ENCODE results near the gene MAML3. TPM values are rescaled to one million over a fixed set of nuclear protein-coding genes. Genes with fewer than 3 reads are reported as not detected.

The MAML3 gene
- total RNA-seq, 1 donor from 2014 or later: 59.4 TPM

DNA sequence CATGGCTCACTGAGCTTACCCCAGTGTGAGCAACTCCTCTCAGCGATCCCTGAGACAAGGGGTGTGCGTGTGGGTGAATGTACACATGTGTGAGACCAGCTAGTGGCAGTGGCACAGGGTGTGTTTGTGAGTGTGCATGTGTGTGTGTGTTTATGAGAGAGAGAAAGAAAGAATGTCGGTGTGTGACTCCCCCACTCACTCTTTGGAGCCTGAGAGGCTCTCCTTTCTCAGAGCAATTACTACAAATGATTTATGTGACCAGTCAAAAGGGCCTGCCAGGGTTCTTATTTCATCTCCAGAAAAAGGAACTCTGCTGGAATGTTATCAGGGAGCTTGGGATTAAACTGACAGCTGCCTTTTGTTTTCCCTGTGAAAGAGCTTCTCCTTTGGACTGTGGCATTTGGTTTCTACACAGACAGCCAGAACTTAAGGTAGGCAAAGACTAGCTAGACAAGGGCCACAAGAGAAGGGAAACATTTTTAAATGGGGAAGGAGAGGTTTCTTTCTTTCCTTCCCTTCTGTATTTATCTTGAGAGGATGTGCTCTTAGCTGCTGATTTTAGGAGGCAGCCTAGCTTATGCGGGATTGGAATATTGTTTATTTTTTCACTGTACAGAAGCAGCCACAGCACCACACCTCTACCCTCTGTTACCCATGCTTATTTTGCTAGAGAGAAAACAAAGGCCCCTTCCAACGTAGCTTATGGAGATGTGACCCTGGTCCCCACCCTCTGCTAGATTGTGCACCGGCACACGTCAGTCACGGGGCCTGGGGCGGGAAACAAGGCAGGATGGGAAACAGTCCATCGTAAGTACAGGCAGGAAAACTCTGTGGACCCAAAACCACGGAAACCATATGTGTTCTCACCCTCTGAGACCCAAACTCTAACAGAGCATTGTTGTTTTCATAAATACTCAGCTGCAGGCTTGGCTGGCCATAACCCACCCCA is 344.9 kb downstream of the MAML3 start:
- peaks cover 6% of the 10 kb centered on the region for H3K27me3 Mint-ChIP-seq (ENCODE audit: unreplicated experiment)
- H3K9me3 Mint-ChIP-seq (ENCODE audit: unreplicated experiment): peaks cover 9% of the 10 kb centered on the region
- DNase-seq: no peak
- no peak overlapping the region for H3K4me3 Mint-ChIP-seq (ENCODE audit: unreplicated experiment)
- H3K36me3 Mint-ChIP-seq (ENCODE audit: unreplicated experiment): peaks cover 7% of the 10 kb centered on the region
- peaks cover 37% of the 10 kb centered on the region for H3K4me1 Mint-ChIP-seq (ENCODE audit: low read depth, unreplicated experiment)
- TF ChIP-seq, protein P1, sequence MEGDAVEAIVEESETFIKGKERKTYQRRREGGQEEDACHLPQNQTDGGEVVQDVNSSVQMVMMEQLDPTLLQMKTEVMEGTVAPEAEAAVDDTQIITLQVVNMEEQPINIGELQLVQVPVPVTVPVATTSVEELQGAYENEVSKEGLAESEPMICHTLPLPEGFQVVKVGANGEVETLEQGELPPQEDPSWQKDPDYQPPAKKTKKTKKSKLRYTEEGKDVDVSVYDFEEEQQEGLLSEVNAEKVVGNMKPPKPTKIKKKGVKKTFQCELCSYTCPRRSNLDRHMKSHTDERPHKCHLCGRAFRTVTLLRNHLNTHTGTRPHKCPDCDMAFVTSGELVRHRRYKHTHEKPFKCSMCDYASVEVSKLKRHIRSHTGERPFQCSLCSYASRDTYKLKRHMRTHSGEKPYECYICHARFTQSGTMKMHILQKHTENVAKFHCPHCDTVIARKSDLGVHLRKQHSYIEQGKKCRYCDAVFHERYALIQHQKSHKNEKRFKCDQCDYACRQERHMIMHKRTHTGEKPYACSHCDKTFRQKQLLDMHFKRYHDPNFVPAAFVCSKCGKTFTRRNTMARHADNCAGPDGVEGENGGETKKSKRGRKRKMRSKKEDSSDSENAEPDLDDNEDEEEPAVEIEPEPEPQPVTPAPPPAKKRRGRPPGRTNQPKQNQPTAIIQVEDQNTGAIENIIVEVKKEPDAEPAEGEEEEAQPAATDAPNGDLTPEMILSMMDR (IDR thresholded peaks at IDR 0.05; ENCODE audit: partially characterized antibody, unreplicated experiment): no peak
- peak overlapping the region; percentile 80 for H3K27ac Mint-ChIP-seq (ENCODE audit: unreplicated experiment)

DNA sequence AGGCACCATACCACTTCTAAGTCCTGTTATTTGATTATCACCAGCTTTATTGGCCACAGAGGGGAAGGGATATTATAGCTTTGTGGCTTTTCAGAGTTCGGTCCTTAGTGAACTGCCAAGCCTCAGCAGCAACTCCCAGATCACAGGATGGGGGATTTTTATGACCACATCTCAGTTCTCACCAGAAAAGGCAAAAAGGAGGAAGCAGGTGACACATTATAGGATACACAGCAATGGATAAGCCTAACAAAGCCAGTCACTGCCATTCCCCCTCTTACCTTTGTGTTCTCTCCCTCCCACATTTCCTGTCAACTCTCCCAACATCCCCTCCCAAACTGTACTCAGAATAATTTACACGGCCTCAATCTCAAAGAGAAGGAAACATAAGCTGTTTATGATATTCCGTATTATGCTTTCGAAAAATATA is 345.6 kb downstream of the MAML3 start:
- H3K27ac Mint-ChIP-seq (ENCODE audit: unreplicated experiment): peak overlapping the region; percentile 80
- peaks cover 7% of the 10 kb centered on the region for H3K36me3 Mint-ChIP-seq (ENCODE audit: unreplicated experiment)
- peaks cover 6% of the 10 kb centered on the region for H3K27me3 Mint-ChIP-seq (ENCODE audit: unreplicated experiment)
- H3K4me3 Mint-ChIP-seq (ENCODE audit: unreplicated experiment): no peak overlapping the region
- peaks cover 9% of the 10 kb centered on the region for H3K9me3 Mint-ChIP-seq (ENCODE audit: unreplicated experiment)
- TF ChIP-seq, protein P1 (IDR thresholded peaks at IDR 0.05; ENCODE audit: partially characterized antibody, unreplicated experiment): no peak
- no peak for DNase-seq
- peaks cover 34% of the 10 kb centered on the region for H3K4me1 Mint-ChIP-seq (ENCODE audit: low read depth, unreplicated experiment)

GRCh38 chr4:139807483-139807882 is 346.5 kb downstream of the MAML3 start:
- Mint-ChIP-seq H3K9me3 (ENCODE audit: unreplicated experiment) (peaks cover 9% of the 10 kb centered on the region), H3K36me3 (ENCODE audit: unreplicated experiment) (peaks cover 7% of the 10 kb centered on the region), H3K4me1 (ENCODE audit: low read depth, unreplicated experiment) (peaks cover 35% of the 10 kb centered on the region), H3K27ac (ENCODE audit: unreplicated experiment) (no peak overlapping the region), H3K27me3 (ENCODE audit: unreplicated experiment) (peaks cover 6% of the 10 kb centered on the region), H3K4me3 (ENCODE audit: unreplicated experiment) (no peak overlapping the region)
- TF ChIP-seq, protein P1 (IDR thresholded peaks at IDR 0.05; ENCODE audit: partially characterized antibody, unreplicated experiment): no peak
- no peak for DNase-seq

- Mint-ChIP-seq H3K4me3 (ENCODE audit: unreplicated experiment) (no peak overlapping the region), H3K27ac (ENCODE audit: unreplicated experiment) (no peak overlapping the region), H3K36me3 (ENCODE audit: unreplicated experiment) (peaks cover 7% of the 10 kb centered on the region), H3K27me3 (ENCODE audit: unreplicated experiment) (peaks cover 6% of the 10 kb centered on the region), H3K4me1 (ENCODE audit: low read depth, unreplicated experiment) (peaks cover 39% of the 10 kb centered on the region), H3K9me3 (ENCODE audit: unreplicated experiment) (peaks cover 9% of the 10 kb centered on the region)
- no peak for DNase-seq
- TF ChIP-seq, protein P1 (IDR thresholded peaks at IDR 0.05; ENCODE audit: partially characterized antibody, unreplicated experiment): no peak
These were observed 347.1 kb downstream of the MAML3 start for GRCh38 chr4:139806929-139807328.

DNA sequence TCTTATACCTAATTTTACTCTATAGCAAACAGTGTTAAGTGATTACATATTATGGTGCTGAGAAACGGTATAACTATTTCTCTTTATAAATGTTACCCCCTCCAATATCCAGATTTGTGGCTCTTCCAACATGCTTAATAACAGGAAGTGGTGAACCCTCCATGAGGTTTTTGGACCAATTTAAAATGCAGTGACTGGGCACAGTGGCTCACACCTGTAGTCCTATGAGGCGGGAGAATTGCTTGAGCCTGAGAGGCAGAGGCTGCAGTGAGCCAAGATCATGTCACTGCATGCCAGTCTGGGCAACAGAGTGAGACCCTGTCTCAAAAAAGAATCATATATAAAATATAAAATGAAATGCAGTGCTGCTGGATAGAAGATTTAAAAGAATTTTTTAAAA is 351.1 kb downstream of the MAML3 start:
- H3K4me1 Mint-ChIP-seq (ENCODE audit: low read depth, unreplicated experiment): peaks cover 55% of the 10 kb centered on the region
- H3K4me3 Mint-ChIP-seq (ENCODE audit: unreplicated experiment): peak overlapping the region; percentile 63
- peaks cover 7% of the 10 kb centered on the region for H3K9me3 Mint-ChIP-seq (ENCODE audit: unreplicated experiment)
- H3K36me3 Mint-ChIP-seq (ENCODE audit: unreplicated experiment): no peaks in the 10 kb centered on the region
- TF ChIP-seq, protein P1 (IDR thresholded peaks at IDR 0.05; ENCODE audit: partially characterized antibody, unreplicated experiment): no peak
- H3K27me3 Mint-ChIP-seq (ENCODE audit: unreplicated experiment): peaks cover 7% of the 10 kb centered on the region
- H3K27ac Mint-ChIP-seq (ENCODE audit: unreplicated experiment): peak overlapping the region; percentile 82
- no peak for DNase-seq
